GM10248 (cell line): ENCODE results near the gene RARRES1.

Experiments
- CTCF ChIA-PET: fragments of 300-600 bp; sonication (Branson Sonifier 250); formaldehyde crosslinking; extraction: SDS; loops from one replicate; lab custom pipeline; 2021; ENCODE audit warnings: antibody characterized with exemption; lab: Yijun Ruan, JAX
- POLR2A ChIA-PET: fragments of 350-650 bp; sonication (Branson Sonifier 250); formaldehyde crosslinking; extraction: SDS; loops from one replicate; lab custom pipeline; 2020; ENCODE audit warnings: antibody characterized with exemption; lab: Yijun Ruan, JAX
- DNase-seq: peaks from one replicate; pipeline ENCODE4 v3.0.0; 2012; ENCODE audit errors: extremely low spot score
- TF ChIP-seq, protein P1 (sequence below): IDR thresholded peaks from 2 replicates; pipeline ENCODE4 v1.5.1; 2012; ENCODE audit warnings: mild to moderate bottlenecking, low read depth; ENCODE audit errors: extremely low read depth, missing control alignments, control extremely low read depth

RARRES1 gene

GRCh38 chr3:158751316-158751715 is 19.1 kb upstream of the RARRES1 start:
- TF ChIP-seq, protein P1, sequence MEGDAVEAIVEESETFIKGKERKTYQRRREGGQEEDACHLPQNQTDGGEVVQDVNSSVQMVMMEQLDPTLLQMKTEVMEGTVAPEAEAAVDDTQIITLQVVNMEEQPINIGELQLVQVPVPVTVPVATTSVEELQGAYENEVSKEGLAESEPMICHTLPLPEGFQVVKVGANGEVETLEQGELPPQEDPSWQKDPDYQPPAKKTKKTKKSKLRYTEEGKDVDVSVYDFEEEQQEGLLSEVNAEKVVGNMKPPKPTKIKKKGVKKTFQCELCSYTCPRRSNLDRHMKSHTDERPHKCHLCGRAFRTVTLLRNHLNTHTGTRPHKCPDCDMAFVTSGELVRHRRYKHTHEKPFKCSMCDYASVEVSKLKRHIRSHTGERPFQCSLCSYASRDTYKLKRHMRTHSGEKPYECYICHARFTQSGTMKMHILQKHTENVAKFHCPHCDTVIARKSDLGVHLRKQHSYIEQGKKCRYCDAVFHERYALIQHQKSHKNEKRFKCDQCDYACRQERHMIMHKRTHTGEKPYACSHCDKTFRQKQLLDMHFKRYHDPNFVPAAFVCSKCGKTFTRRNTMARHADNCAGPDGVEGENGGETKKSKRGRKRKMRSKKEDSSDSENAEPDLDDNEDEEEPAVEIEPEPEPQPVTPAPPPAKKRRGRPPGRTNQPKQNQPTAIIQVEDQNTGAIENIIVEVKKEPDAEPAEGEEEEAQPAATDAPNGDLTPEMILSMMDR = no peak
- ChIA-PET CTCF (interaction anchor here (1.4 kb wide), 1 partner anchor 14 kb away, joined by 5 read pairs; no protein-coding TSS in a partner anchor), POLR2A (no interaction called here)
- no peak for DNase-seq

DNA sequence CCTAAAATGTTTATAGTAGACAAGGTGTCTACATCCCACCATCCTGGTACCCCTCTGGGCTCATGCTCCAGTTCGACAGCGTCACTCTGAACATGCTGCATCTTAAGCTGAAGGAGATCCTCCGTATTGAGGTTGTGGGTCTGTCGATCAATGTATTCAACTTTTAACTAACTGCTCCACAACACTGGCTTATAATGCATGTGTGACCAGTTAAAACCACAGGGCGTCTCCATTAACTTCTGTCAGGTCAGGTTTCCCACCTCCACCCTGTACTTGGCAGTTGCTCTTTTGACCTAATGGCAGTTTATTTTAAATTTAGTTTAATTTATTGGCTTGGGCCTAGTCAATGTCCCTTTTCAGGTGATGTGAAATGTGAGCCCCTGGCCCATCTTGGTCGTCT is 17.8 kb upstream of the RARRES1 start:
- TF ChIP-seq, protein P1 = no peak
- ChIA-PET POLR2A (no interaction called here), CTCF (interaction anchor here (1.0 to 1.4 kb wide), 3 partner anchors 22 to 66 kb away, joined by 3 to 4 read pairs (median 3); no protein-coding TSS in a partner anchor)
- DNase-seq = no peak

- TF ChIP-seq, protein P1 = no peak
- POLR2A ChIA-PET = no interaction called here
- DNase-seq = no peak
- CTCF ChIA-PET = interaction anchor here (1.0 to 1.4 kb wide), 3 partner anchors 22 to 66 kb away, joined by 3 to 4 read pairs (median 3); no protein-coding TSS in a partner anchor
These were observed 17.3 kb upstream of the RARRES1 start for GRCh38 chr3:158749526-158749925.

DNA sequence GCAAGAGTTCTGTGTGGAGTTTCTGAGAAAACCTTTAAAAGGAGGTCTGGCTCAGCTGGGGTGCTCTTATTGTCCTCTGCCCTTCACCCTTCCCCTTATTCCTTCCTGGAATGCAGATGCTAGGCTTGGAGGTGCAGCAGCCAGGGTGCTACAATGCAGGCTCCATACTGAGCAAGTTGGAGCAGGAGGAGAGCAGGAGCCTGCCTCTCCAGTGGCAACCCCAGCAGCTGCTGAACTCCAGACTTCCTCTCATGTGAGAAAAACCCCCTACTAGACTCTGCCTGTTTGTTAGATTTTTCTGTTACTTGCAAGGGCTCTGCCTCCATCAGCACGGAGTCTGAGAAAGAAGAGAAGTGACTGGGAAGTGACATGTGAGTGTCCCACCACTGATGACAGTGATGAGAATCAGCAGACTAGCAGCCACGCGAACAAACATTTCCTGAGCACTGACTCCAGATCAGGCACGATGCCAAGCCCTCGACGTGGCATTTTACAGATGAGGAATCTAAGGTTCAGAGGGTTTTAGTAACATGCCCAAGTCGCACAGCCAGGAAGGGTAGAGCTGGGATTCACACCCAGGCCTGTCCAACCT is 16.1 kb upstream of the RARRES1 start:
- TF ChIP-seq, protein P1 = no peak
- ChIA-PET POLR2A (no interaction called here), CTCF (interaction anchor here (3.0 kb wide), 1 partner anchor 20 kb away, joined by 12 read pairs; no protein-coding TSS in a partner anchor)
- no peak for DNase-seq

DNA sequence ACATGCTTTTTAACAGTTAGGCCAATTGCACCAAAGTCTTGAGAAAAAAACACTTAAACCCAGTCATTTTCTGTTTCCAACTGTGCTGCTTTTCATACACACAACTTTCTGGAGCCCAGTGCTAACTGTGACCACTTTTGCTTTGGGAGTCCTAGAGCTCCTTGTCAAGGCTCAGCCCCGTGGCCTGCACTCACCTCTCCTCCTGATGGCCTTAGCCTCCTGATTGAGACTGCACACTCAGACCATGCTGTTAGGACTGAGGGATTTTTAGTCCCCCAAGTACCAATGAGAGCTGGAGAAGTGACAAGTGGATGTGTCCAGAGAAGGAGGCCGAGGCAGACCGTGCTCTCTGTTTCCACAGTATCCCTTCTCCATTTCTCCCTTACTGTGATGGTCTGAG is 15.2 kb upstream of the RARRES1 start:
- no peak for DNase-seq
- POLR2A ChIA-PET = no interaction called here
- CTCF ChIA-PET = interaction anchor here (3.0 kb wide), 1 partner anchor 19 kb away, joined by 12 read pairs; no protein-coding TSS in a partner anchor
- TF ChIP-seq, protein P1 = no peak

DNA sequence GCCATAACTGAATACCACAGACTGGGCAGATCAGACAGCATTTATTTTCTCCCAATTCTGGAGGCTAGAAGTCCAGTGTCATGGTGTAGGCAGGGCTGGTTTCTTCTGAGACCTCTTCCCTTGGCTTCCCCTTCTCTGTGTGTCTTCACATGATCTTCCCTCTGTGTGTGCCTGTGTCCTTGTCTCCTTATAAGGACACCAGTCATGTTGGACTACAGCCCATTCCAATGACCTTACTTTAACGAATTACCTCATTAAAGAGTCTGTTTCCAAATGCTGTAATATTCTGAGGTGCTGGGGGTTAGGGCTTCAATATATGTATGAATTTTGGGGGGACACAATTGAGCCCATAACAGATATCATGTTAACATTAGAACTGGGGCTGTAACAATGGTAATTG is 13.3 kb upstream of the RARRES1 start:
- POLR2A ChIA-PET = no interaction called here
- CTCF ChIA-PET = interaction anchor here (1.0 to 1.6 kb wide), 3 partner anchors 9 to 46 kb away, joined by 3 to 8 read pairs (median 7); no protein-coding TSS in a partner anchor
- TF ChIP-seq, protein P1 = no peak
- no peak for DNase-seq
